ENCODE results near the gene BBS9. TPM values are rescaled to one million over a fixed set of nuclear protein-coding genes. Genes with fewer than 3 reads are reported as not detected.
A peak's percentile ranks its signal among the peaks of the same experiment; 100 is the strongest.

BBS9 gene
- total RNA-seq, result 31.2 TPM

DNA sequence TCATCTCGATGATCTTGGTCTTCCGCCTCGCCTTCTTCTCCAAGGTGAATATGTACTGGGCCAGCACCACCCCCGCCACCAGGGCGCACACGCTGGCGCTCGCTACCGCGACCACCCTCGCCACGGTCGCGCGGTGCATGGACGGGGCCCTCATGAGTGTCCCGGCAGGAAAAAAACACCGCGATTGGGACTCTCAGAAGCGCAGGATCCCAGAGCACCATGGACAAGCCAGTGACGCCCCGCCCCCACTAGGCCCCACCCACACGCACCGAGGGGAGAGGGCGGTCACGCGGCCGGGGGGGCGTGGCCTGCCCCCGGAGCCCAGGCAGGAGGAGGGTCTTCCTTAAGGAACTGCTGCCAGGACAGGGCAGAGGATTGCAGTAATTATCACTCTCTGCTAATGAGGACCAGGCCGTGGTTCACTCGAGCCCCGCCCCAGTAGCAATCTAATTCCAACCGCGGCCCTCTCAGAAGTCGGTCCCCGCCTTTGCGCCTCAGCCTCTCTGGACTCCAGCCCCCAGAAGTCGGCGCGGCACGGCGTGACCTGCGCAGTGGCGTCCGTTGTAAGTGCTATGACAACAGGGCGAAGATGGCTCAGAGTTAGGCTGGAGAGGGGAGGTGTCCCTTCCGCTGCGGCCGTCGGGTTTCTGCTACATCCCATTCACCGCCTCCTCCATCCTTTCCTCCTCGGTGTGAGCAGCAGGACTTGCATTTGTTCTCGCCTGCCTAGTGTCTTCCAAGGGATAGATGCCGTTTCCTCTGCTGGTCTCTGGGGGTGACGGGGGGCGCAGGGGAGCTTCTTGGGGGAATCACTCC lies at the start of gene BBS9:
TSS of gene BBS9 (plus strand) at position 575 of the 816 bp plus-strand sequence. CDS start 16,689 bp downstream, outside the sequence.
- TF ChIP-seq, protein P1, sequence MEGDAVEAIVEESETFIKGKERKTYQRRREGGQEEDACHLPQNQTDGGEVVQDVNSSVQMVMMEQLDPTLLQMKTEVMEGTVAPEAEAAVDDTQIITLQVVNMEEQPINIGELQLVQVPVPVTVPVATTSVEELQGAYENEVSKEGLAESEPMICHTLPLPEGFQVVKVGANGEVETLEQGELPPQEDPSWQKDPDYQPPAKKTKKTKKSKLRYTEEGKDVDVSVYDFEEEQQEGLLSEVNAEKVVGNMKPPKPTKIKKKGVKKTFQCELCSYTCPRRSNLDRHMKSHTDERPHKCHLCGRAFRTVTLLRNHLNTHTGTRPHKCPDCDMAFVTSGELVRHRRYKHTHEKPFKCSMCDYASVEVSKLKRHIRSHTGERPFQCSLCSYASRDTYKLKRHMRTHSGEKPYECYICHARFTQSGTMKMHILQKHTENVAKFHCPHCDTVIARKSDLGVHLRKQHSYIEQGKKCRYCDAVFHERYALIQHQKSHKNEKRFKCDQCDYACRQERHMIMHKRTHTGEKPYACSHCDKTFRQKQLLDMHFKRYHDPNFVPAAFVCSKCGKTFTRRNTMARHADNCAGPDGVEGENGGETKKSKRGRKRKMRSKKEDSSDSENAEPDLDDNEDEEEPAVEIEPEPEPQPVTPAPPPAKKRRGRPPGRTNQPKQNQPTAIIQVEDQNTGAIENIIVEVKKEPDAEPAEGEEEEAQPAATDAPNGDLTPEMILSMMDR (IDR thresholded peaks at IDR 0.05), result no peak
- TF ChIP-seq POLR2A (IDR thresholded peaks at IDR 0.05), result peak in 1 of 2 donors; percentile 27
- peak; percentile 82 to 83 for TF ChIP-seq POLR2AphosphoS5 (IDR thresholded peaks at IDR 0.05; ENCODE audit: insufficient read depth in 1 of 2, low read depth in 1 of 2)
- Histone ChIP-seq H3K4me3 (peak within 1 kb of the TSS; percentile 75 to 78), H3K4me1 (peaks cover 14% of the 10 kb centered on the region), H3K9me3 (no peaks in the 10 kb centered on the region), H3K27me3 (no peaks in the 10 kb centered on the region), H3K27ac (peak within 1 kb of the TSS; percentile 83), H3K36me3 (no peaks in the 10 kb centered on the region)
- intact Hi-C loops (cut with DNase I), result no loop called here
- DNase-seq (ENCODE audit: extremely low spot score in 2 of 2), result peak in 1 of 2 donors; percentile 92

DNA sequence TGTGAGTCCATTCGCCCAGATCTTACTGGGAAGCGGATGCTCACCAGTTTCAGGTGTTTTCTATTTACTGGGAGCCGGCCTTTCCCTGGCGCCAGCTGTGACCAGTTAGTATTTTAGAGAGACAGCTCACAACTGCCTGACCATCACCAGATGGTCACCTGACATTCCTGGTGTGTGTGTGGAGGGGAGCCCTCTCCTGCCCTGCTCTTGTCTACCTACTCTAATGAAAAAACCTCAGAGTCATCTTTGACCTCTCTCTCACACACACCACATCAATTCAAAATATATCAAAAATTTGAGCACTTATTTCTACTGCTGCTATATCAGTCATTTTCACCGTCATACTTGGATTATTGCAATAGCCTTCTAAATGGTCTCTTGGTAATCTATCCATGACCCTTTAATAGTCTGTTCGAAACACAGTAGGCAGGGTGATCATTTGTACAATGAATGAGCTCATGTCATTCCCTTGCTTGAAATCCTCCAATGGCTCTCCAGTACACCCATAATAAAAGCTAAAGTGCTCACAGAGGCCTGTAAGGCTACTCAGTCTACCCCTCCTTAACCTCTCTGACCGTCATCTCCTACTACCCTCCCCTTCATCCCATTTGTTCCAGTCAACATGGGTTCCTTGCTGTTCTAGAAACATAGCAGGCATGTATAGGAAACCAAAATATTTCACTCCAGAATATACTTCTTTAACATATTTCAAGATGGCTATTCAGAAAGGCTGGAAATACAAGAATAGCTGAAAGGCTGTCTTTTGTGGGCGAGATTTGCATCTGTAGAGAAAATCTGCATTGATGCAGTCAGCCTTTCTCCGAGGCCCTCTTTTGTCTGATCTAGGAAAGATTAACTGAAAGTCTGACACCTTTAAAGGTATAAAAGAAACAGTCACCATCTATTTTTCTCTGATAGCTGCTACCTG lies 49.3 kb upstream of the BBS9 start:
- no peaks in the 10 kb centered on the region for H3K36me3 ChIP-seq
- H3K9me3 ChIP-seq, result no peaks in the 10 kb centered on the region
- intact Hi-C loops (cut with DNase I), result no loop called here
- no peak for DNase-seq (ENCODE audit: extremely low spot score in 2 of 2)
- no peak overlapping the region for H3K4me3 ChIP-seq
- H3K27me3 ChIP-seq, result no peaks in the 10 kb centered on the region
- no peak overlapping the region for H3K27ac ChIP-seq
- TF ChIP-seq POLR2AphosphoS5 (IDR thresholded peaks at IDR 0.05; ENCODE audit: insufficient read depth in 1 of 2, low read depth in 1 of 2) (no peak), POLR2A (IDR thresholded peaks at IDR 0.05) (no peak)
- TF ChIP-seq, protein P1 (IDR thresholded peaks at IDR 0.05), result no peak
- no peaks in the 10 kb centered on the region for H3K4me1 ChIP-seq

DNA sequence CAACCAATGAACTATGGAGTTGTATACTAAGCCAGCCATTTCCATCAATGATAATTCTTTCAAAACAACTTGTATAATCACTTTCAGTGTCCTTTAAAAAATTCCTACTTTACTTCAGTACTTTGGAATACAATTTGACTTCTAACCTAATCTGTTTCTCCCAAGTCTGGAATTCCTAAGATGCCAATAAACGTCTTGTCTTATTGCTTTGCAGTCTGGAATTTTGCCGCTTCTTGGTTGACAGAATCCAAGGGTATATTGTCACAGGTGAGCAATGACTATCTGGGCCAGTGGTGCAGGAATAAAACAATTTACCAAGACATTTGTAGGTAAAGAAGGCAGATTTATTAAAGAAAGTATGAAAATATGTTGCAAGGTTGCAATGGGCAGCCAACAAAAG lies 42.0 kb upstream of the BBS9 start:
- DNase-seq (ENCODE audit: extremely low spot score in 2 of 2), result no peak
- no peak overlapping the region for H3K4me3 ChIP-seq
- no peaks in the 10 kb centered on the region for H3K9me3 ChIP-seq
- TF ChIP-seq, protein P1 (IDR thresholded peaks at IDR 0.05), result no peak
- TF ChIP-seq POLR2A (IDR thresholded peaks at IDR 0.05), result no peak
- TF ChIP-seq POLR2AphosphoS5 (IDR thresholded peaks at IDR 0.05; ENCODE audit: insufficient read depth in 1 of 2, low read depth in 1 of 2), result no peak
- intact Hi-C loops (cut with DNase I), result no loop called here
- H3K27ac ChIP-seq, result no peak overlapping the region
- H3K27me3 ChIP-seq, result no peaks in the 10 kb centered on the region
- H3K4me1 ChIP-seq, result no peaks in the 10 kb centered on the region
- no peaks in the 10 kb centered on the region for H3K36me3 ChIP-seq

DNA sequence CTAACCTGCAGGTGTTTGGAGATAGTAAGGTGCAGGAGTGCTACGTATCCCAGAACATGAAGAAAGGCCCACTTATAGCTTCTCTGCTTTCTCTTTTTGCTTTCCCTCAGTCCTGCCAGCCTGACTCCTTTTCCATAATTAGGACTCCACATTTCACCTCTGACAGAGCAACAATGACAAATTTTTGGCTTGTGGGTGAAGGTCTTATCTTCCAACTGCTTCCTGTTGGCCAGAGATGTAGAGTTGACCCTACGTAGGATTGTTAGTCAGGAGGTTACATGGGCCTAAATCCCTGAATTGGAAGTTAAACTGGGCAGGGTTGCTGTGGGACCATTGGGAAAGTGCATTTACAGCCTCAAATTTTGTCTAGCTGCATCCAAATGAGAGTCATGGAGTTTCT lies 41.5 kb upstream of the BBS9 start:
- H3K9me3 ChIP-seq, result no peaks in the 10 kb centered on the region
- no peak overlapping the region for H3K4me3 ChIP-seq
- H3K4me1 ChIP-seq, result no peaks in the 10 kb centered on the region
- no peak for DNase-seq (ENCODE audit: extremely low spot score in 2 of 2)
- TF ChIP-seq POLR2AphosphoS5 (IDR thresholded peaks at IDR 0.05; ENCODE audit: insufficient read depth in 1 of 2, low read depth in 1 of 2), result no peak
- TF ChIP-seq, protein P1 (IDR thresholded peaks at IDR 0.05), result no peak
- TF ChIP-seq POLR2A (IDR thresholded peaks at IDR 0.05), result no peak
- H3K27me3 ChIP-seq, result no peaks in the 10 kb centered on the region
- H3K27ac ChIP-seq, result no peak overlapping the region
- H3K36me3 ChIP-seq, result no peaks in the 10 kb centered on the region
- intact Hi-C loops (cut with DNase I), result no loop called here
